Measurements from ENCODE around the gene GHDC.
"Not testable (repeated sequence)": the region's sequence is repeated elsewhere in the genome, so short reads cannot be mapped to it uniquely, and the experiment has no call there.

The GHDC gene

DNA sequence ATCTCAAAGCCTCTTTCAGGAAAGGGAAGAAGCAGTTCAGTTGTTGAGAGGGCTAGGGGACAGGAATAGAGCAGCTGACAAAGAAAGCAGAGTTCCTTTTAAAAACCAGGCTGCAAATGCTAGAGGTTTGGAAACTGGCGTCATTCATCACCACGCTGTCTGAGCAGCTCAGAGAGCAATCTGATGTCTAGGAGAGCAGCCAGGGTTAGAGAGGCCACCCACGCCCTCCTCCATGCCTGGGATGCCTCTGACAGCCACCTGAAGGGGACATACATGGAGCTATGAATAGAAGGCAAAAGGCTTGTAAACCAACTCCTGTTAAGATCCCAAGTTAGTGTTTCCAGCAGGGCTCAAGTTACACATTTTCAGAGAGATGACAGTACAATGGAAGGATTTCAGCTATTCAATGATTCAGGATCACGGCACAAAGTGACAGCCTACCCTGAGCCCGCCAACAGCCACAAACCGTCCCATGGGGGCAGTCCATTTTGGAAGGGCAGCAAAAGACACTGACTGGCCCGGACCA is 51.9 kb downstream of the GHDC start:
- DNase-seq, result no peak

DNA sequence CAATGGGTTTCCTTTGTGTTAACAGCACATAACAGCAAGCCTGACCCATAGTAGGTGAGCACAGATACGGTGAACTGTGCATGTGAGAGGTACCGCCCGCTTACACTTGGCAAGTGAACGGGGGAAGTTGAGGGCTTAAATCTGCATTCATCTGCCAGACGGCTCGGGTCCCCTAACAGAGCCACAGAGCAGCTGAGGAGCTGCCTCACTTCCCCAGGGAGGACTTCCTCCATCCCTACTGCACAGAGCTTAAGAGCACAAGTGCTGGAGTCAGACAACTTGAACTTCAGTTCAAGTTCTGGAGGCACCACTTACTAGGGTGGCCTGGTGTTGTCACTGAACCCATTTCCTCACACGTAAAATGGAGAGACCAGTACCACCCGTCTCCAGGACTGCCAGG is 52.9 kb downstream of the GHDC start:
- DNase-seq, result no peak

DNA sequence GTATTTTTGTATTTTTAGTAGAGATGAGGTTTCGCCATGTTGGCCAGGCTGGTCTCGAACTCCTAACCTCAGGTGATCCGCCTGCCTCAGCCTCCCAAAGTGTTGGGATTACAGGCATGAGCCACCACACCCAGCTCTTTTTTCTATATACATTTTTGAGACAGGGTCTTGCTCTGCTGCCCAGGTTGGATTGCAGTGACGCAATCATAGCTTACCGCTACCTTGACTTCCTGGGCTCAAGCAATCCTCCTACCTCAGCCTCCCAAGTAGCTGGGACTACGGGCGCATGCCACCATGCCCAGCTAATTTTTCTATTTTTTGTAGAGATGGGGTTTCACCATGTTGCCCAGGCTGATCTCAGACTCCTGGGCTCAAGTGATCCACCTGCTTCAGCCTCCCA is 53.6 kb downstream of the GHDC start:
- DNase-seq, result not testable (repeated sequence)
